Body of pancreas (tissue), 4 donors: ENCODE results near the gene SURF4.

Source experiments
- POLR2A ChIP-seq, 3 donors: fragments of 450-650 bp; IDR thresholded peaks; one replicate each; pipeline ENCODE4 v1.6.1; 2016; ENCODE audit warnings: antibody characterized with exemption in 3 of 3, mild to moderate bottlenecking in 2 of 3
- TF ChIP-seq, protein P1 (sequence below), 7 experiments: fragments of 450-650 bp in 4 of 7; fragments of 200-600 bp in 3 of 7; sonication (generic) in 3 of 7; IDR thresholded peaks; one replicate each; pipeline ENCODE4 v1.5.1; 2016 to 2019; ENCODE audit warnings: antibody characterized with exemption in 7 of 7

DNA sequence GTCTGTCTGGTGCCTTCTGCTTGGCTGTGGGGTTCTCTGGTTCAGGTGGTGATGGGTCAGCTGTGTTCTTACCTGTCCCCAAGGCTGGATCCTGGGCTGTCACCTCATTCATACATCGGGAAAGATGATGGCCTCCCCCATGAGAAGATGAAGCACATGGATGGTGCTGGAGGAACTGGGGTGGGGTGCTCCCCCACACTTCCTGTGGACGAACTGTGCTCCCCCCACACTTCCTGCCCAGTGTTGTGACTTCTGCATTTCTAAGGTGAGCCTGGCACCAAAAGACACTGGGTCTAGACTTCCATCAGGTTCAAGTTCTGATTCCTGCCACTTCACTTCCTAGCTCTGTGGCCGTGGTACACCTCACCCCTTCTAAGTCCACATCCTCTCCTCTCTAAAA lies 35.6 kb downstream of the SURF4 start:
- TF ChIP-seq, protein P1, sequence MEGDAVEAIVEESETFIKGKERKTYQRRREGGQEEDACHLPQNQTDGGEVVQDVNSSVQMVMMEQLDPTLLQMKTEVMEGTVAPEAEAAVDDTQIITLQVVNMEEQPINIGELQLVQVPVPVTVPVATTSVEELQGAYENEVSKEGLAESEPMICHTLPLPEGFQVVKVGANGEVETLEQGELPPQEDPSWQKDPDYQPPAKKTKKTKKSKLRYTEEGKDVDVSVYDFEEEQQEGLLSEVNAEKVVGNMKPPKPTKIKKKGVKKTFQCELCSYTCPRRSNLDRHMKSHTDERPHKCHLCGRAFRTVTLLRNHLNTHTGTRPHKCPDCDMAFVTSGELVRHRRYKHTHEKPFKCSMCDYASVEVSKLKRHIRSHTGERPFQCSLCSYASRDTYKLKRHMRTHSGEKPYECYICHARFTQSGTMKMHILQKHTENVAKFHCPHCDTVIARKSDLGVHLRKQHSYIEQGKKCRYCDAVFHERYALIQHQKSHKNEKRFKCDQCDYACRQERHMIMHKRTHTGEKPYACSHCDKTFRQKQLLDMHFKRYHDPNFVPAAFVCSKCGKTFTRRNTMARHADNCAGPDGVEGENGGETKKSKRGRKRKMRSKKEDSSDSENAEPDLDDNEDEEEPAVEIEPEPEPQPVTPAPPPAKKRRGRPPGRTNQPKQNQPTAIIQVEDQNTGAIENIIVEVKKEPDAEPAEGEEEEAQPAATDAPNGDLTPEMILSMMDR (IDR thresholded peaks at IDR 0.05): no peak
- TF ChIP-seq POLR2A (IDR thresholded peaks at IDR 0.05): no peak
